ENCODE data around the gene CBFA2T3.

DNA sequence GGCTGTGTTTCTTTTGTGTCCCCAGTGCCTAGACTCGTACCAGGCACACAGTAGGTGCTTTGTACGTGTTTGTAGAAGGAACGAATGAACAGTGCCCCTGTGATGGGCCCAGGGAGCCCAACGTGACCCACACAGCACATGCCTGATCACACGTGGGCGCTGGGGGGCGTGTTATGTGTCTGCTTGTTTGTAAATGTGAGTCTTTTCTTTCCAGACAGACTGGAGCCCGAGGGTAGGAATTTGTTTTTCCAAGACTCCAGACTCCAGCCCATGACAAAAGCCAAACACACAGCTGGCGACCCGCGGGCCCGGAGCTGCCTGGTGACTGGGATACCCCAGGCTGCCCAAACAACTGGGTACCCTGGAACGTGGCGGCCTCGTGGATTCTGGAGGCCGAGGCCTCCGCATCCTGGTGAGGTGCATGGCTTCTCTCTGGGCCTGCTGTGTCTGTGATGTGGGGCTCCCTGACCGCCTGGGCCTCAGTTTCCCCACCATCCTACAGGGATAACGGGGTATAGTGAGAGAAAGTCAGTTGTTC is 14.9 kb upstream of the CBFA2T3 start:
- TF ChIP-seq, protein P1, sequence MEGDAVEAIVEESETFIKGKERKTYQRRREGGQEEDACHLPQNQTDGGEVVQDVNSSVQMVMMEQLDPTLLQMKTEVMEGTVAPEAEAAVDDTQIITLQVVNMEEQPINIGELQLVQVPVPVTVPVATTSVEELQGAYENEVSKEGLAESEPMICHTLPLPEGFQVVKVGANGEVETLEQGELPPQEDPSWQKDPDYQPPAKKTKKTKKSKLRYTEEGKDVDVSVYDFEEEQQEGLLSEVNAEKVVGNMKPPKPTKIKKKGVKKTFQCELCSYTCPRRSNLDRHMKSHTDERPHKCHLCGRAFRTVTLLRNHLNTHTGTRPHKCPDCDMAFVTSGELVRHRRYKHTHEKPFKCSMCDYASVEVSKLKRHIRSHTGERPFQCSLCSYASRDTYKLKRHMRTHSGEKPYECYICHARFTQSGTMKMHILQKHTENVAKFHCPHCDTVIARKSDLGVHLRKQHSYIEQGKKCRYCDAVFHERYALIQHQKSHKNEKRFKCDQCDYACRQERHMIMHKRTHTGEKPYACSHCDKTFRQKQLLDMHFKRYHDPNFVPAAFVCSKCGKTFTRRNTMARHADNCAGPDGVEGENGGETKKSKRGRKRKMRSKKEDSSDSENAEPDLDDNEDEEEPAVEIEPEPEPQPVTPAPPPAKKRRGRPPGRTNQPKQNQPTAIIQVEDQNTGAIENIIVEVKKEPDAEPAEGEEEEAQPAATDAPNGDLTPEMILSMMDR (IDR thresholded peaks at IDR 0.05) = no peak
- no peak for TF ChIP-seq ZFX (IDR thresholded peaks at IDR 0.05; ENCODE audit: borderline replicate concordance)

Data from 22Rv1 (cell line).